DMS114 treated with DMSO at 0.1 percent for 48 hours (cell line): ENCODE data around the gene KCNQ1OT1.

Experiments
- DNase-seq: peaks from one replicate; lab custom pipeline; 2025; ENCODE audit not compliant: unreplicated experiment; lab: John Stamatoyannopoulos, UW

Gene KCNQ1OT1

GRCh38 chr11:2574043-2574552, 125.7 kb downstream of the KCNQ1OT1 start:
- DNase-seq = no peak

- no peak for DNase-seq
Measured at GRCh38 chr11:2573240-2574042, 126.4 kb downstream of the KCNQ1OT1 start.

- DNase-seq = no peak
Measured at GRCh38 chr11:2572491-2573239, 127.1 kb downstream of the KCNQ1OT1 start.

GRCh38 chr11:2571598-2572281, 128.1 kb downstream of the KCNQ1OT1 start:
- no peak for DNase-seq

- DNase-seq = no peak
Measured at GRCh38 chr11:2570841-2571597, 128.8 kb downstream of the KCNQ1OT1 start.

GRCh38 chr11:2570211-2570811, 129.5 kb downstream of the KCNQ1OT1 start:
- no peak for DNase-seq

- no peak for DNase-seq
Measured at GRCh38 chr11:2569731-2570210, 130.0 kb downstream of the KCNQ1OT1 start.

GRCh38 chr11:2569321-2569721, 130.5 kb downstream of the KCNQ1OT1 start:
- no peak for DNase-seq

GRCh38 chr11:2567026-2567671, 132.6 kb downstream of the KCNQ1OT1 start:
- no peak for DNase-seq

- no peak for DNase-seq
Measured at GRCh38 chr11:2566223-2567025, 133.4 kb downstream of the KCNQ1OT1 start.

GRCh38 chr11:2565447-2566222, 134.2 kb downstream of the KCNQ1OT1 start:
- no peak for DNase-seq

- DNase-seq = no peak
Measured at GRCh38 chr11:2564588-2565425, 135.0 kb downstream of the KCNQ1OT1 start.

- no peak for DNase-seq
Measured at GRCh38 chr11:2564008-2564530, 135.7 kb downstream of the KCNQ1OT1 start.

GRCh38 chr11:2563213-2564007, 136.4 kb downstream of the KCNQ1OT1 start:
- DNase-seq = no peak

- DNase-seq = no peak
Measured at GRCh38 chr11:2562890-2563212, 136.9 kb downstream of the KCNQ1OT1 start.
